GM20431 (cell line): ENCODE data around the gene PPP3R1.

Experiments
- in situ Hi-C: fragments of 300-500 bp; cut with MseI, MboI; formaldehyde crosslinking; loops from one replicate; pipeline ENCODE4 v1.15.0; 2020; ENCODE audit warnings: low sequenced_read_pairs; ENCODE audit not compliant: unreplicated experiment

Gene PPP3R1

GRCh38 chr2:68157402-68158133 is 94.8 kb downstream of the PPP3R1 start, which contains the start of gene PNO1:
TSS of gene PNO1 (plus strand) at chr2:68157888. CDS start at chr2:68157935, 47 bp downstream.
- in situ Hi-C loops: no loop called here

DNA sequence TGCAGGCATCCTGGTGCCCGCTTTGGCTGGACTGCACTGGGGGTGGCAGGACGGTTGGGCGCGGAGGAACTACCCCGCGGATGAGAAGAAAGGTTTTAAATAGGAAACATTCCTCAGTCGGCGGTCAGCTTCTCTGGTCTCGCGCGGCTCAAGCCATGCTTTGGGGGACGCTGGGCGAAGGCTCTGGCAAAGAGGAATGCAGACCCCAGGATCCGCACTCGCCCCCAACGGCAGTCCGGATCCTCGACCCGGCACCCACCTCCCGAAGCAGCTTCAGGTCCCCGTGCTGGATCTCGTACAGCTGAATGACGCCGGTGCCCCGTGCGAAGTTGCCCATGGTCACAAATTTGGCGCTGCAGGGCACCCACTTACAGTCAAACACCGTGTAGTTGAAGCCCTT is 95.3 kb downstream of the PPP3R1 start:
- in situ Hi-C loops: no loop called here

- in situ Hi-C loops: no loop called here
Observed at GRCh38 chr2:68156419-68156818, 95.9 kb downstream of the PPP3R1 start.

DNA sequence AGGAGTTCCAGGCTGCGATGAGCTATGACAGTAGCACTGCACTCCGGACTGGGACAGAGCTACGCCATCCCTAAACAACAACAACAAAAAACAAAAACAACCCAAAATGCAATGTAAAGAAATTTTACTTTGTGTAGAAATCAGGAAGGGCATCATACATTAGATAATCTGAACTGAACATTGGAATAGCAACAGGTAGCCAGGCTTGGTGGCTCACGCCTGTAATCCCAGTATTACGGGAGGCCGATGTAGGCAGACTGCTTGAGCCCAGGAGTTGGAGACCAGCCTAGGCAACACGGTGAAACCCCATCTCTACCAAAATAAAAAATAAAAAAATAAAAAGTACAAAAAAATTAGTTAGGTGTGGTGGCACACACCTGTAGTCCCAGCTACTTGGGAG is 96.7 kb downstream of the PPP3R1 start:
- in situ Hi-C loops: no loop called here

GRCh38 chr2:68152681-68153347 is 99.5 kb downstream of the PPP3R1 start:
- in situ Hi-C loops: no loop called here

DNA sequence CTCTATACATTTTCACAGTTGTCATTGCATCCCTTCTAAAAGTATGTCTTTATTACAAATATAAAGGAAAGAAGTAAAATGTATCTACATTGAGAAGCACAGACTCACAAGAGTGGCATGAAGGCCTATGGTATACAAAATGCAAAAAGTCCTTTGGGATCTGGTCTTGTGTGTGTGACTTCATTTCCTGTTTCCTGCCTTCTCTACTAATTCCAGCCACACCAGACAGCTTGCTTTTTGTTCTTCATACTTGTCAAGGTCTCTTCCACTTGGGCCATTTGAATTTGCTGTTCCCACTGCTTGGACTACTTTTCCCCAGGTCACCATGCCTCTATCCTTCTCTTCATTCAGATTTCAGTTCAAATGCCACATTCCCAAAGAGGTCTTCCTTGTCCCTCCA is 101.3 kb downstream of the PPP3R1 start:
- in situ Hi-C loops: no loop called here

GRCh38 chr2:68141875-68142274 is 110.5 kb downstream of the PPP3R1 start:
- in situ Hi-C loops: no loop called here

GRCh38 chr2:68135448-68136320 is 116.6 kb downstream of the PPP3R1 start:
- in situ Hi-C loops: no loop called here

- in situ Hi-C loops: no loop called here
Observed at GRCh38 chr2:68134554-68134953, 117.8 kb downstream of the PPP3R1 start.

DNA sequence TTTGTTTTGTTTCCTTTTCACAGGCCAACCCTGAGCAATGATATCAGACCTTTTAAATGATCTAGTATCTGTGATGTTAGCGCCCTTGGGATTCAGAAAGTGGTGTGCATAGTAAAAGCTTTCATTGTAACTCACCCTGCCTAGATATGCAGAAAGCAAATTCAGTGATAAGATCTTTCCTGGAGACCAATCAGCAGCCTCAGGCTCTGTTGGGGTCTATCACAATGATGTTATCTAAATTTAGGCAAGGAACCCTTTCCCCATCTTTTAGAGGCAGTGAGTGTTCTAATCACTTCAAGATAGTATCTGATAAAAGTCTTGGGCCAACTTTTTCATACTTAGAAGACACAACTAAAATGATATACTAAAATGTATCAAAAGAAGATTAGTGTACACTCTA is 118.2 kb downstream of the PPP3R1 start:
- in situ Hi-C loops: no loop called here
